Regular cardiac myocyte (primary cell): ENCODE data around the gene UCN2. TPM values are rescaled to one million over a fixed set of nuclear protein-coding genes. Genes with fewer than 3 reads are reported as not detected.

ENCODE experiments used
- total RNA-seq: library from RNA; depleted of rRNA; stranded (reverse); fragments of >200 nt; gene quantifications from 2 replicates; pipeline ENCODE4 v1.2.3, GENCODE V29; 2014

The UCN2 gene
- 0.58 and 0.85 TPM in 2 replicates for total RNA-seq

DNA sequence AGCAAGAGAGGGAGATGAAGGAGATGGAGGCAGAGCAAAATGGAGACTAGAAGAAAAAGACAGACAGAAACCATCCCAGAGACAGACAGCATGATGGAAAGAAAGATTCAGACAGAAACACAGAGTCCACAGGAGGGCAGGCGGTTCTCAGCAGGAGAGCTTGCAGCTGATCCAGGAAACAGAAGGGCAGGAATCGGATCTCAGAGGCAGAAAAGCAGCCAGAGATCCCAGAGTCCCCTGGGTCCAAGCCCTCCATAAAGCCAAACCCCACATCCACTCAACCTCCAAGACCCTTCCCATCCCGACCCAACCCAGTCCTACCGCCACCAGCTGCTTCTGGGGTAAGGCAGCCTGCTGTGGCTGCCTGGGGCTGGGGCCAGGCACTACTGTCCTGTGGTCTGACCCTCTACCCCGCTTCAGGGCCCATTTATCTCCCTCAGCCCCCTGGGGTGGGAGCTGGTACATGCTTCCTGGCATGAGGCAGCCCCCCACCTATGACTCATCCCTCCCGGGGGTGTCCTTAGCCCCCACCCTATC is at the start of gene UCN2:
UCN2 (minus strand) TSS at position 400 of the 537 bp plus-strand sequence. CDS start 657 bp downstream, outside the sequence.

DNA sequence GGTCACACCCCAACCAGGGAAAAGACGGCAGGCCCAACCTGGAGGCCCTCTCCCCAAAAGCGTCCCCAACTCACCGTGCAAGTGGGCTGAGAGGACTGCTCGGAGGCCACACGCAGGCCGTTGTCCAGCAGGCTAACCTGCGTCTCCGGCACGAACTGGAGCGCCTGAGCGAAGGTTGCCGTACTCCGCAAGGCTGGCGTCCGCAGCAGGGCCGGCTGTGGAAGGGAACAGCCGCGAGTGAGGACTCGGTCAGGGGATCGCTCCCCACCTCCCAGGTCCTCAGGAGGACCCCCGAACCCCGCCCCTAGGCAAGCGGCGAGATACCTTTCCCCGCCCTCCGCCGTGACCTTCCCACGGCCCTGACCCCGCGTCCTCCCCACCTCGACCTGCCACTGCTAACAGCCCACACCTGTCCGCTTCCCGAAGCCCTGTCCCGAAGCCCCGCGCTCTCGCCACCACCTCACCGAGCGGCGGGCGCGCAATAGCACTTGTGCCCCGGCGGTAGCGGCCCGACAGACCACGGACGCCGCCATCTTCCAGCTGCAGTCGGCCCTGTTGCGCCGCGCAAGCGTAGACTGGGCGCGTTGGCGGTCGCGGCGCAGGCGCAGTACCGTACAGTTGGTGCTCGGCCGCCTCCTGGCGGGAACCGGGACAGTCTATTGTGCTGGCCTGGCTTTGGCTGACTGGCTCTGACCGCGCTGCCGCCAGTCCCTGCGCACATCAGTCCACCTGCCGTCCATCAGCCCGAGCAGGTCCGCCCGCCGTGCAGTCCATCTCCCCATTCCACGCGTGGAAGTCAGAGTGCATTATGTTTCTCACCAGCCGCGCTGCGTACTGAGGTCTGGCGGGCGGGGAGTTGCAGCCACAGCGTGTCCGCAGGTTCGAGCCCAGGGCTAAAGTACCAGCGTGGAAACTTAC is 45.8 kb upstream of the UCN2 start, which contains the start of gene UQCRC1:
UQCRC1 (minus strand) TSS at position 559 of the 918 bp plus-strand sequence; CDS start at position 533, 26 bp downstream.

GRCh38 chr3:48595075-48595525 is 31.5 kb upstream of the UCN2 start, which contains the start of gene COL7A1:
Gene COL7A1, minus strand, starts transcription at chr3:48595329. Its CDS starts 170 bp downstream, at chr3:48595159.

DNA sequence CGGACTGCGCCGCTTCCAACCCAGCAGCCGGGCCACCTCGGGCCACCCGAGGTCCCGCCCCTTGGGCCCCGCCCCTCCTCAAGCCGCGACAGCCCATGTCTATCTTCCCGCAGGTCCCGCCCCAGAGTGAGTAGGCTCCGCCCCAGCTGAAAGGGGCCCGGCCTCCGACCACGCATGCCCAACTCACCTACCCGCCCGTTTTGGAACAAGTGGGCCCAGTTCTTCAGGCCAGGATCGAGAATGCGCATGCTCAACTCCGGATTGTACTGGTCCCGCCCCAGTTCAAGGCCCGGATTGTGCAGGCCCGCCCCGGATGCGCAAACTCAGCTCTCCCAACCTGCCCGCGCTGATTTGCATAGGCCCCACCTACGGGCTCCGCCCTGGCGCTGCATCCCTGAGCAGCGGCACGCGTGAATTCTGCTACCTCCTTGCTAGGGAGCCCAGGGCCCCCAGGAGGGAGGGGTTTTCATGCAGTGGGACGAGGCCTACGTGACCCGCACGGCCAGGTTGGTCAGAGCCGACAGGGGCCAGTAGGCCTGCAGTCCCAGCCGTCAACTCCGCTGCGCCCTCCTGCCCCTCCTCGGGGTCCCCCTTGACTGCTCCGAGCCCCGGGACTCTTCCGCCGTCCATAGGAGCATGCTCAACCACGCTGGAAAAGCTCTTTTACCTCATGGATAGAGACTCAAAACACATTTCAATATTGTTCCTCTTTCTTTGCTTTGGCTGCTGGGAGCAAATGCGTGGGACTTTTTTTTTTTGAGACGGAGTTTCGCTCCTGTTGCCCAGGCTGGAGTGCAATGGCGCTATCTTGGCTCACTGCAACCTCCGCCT is 6.6 kb downstream of the UCN2 start, which contains the start of gene PFKFB4:
PFKFB4 (minus strand) TSS at position 8 of the 831 bp plus-strand sequence. CDS start 26 bp downstream, outside the sequence.

Other genes with a start within 250 kb of the UCN2 start
- gene SPINK8, start 230.1 kb downstream of the UCN2 start, total RNA-seq: not detected in 2 replicates
- 0.28 TPM in 1 of 2 replicates, not detected in the other for gene FBXW12, start 191.6 kb downstream of the UCN2 start, total RNA-seq
- 5.6 and 25.4 TPM in 2 replicates for gene PLXNB1, start 133.7 kb downstream of the UCN2 start, total RNA-seq
- 20.9 and 25.3 TPM in 2 replicates for gene CCDC51, start 123.7 kb downstream of the UCN2 start, total RNA-seq
- 244 and 387 TPM in 2 replicates for gene TMA7, start 123.5 kb downstream of the UCN2 start, total RNA-seq
- gene ATRIP, start 117.0 kb downstream of the UCN2 start, total RNA-seq: 4.8 and 11.9 TPM in 2 replicates
- gene SHISA5, start 59.6 kb downstream of the UCN2 start, total RNA-seq: 87.1 and 100 TPM in 2 replicates
- gene PFKFB4, start 7.0 kb downstream of the UCN2 start, total RNA-seq: 20.3 and 50.2 TPM in 2 replicates
- 9.8 and 20.3 TPM in 2 replicates for gene COL7A1, start 31.5 kb upstream of the UCN2 start, total RNA-seq
- 254 and 423 TPM in 2 replicates for gene UQCRC1, start 45.9 kb upstream of the UCN2 start, total RNA-seq
- 0.56 TPM in 1 of 2 replicates, not detected in the other for gene TMEM89, start 58.0 kb upstream of the UCN2 start, total RNA-seq
- gene SLC26A6, start 71.7 kb upstream of the UCN2 start, total RNA-seq: 12.8 and 26.2 TPM in 2 replicates
- gene CELSR3, start 99.1 kb upstream of the UCN2 start, total RNA-seq: 0.38 and 0.85 TPM in 2 replicates
- gene NCKIPSD, start 122.1 kb upstream of the UCN2 start, total RNA-seq: 12.1 and 18.0 TPM in 2 replicates
- 29.7 and 30.2 TPM in 2 replicates for gene IP6K2, start 153.4 kb upstream of the UCN2 start, total RNA-seq